Adipocyte (in vitro differentiated cells): ENCODE data around the gene DLX1.

Experiments
- DNase-seq: peaks from one replicate; pipeline ENCODE4 v3.0.0-alpha.2; 2015; ENCODE audit warnings: low read depth
- H3K27me3 ChIP-seq: replicated peaks from 2 replicates; pipeline ENCODE4 v1.7.0; 2013; ENCODE audit warnings: mild to moderate bottlenecking, low read length, moderate library complexity; ENCODE audit not compliant: control insufficient read depth, insufficient read depth
- H3K36me3 ChIP-seq: 2 replicates; pipeline ENCODE4 v1.7.0; 2013; ENCODE audit warnings: low read length, mild to moderate bottlenecking, moderate library complexity; ENCODE audit not compliant: control insufficient read depth, insufficient read depth, severe bottlenecking
- H3K4me1 ChIP-seq: 2 replicates; pipeline ENCODE4 v1.7.0; 2013; ENCODE audit warnings: mild to moderate bottlenecking, low read length, moderate library complexity; ENCODE audit not compliant: control insufficient read depth, insufficient read depth
- H3K4me3 ChIP-seq: 2 replicates; pipeline ENCODE4 v1.7.0; 2013; ENCODE audit warnings: mild to moderate bottlenecking, low read length, moderate library complexity
- H3K9ac ChIP-seq: 2 replicates; pipeline ENCODE4 v1.7.0; 2013; ENCODE audit warnings: mild to moderate bottlenecking, low read length, moderate library complexity
- H3K9me3 ChIP-seq: 2 replicates; pipeline ENCODE4 v1.7.0; 2013; ENCODE audit warnings: mild to moderate bottlenecking, low read length, moderate library complexity; ENCODE audit not compliant: control insufficient read depth

DLX1 gene

DNA sequence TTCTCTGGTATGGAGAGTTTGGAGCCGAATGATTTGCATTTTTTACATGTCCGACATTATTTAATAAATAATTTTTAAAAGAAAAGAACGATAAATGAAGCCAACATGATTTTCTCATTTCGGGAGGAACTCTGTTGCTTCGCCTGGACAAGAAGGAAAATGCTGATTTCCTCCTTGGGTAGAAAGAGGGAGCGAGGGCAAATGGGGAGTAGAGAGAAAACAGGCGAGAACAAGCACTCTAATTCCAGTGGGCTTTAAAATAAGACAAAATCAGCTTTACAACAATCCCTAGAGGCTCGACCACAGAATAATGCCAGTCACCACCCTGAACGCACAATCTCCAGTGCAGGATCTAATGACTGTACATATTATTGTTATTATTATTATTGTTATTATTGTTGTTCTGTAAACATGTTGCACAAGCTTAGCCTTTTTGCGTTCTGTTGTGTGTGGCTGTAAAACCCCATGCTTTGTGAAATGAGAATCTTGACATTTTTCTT, 3.7 kb downstream of the DLX1 start:
- Histone ChIP-seq H3K9me3 (peaks cover 3% of the 10 kb centered on the region), H3K27me3 (peaks cover 89% of the 10 kb centered on the region), H3K9ac (no peak overlapping the region), H3K4me3 (no peak overlapping the region), H3K4me1 (peaks cover 5% of the 10 kb centered on the region), H3K36me3 (no peaks in the 10 kb centered on the region)
- no peak for DNase-seq

DNA sequence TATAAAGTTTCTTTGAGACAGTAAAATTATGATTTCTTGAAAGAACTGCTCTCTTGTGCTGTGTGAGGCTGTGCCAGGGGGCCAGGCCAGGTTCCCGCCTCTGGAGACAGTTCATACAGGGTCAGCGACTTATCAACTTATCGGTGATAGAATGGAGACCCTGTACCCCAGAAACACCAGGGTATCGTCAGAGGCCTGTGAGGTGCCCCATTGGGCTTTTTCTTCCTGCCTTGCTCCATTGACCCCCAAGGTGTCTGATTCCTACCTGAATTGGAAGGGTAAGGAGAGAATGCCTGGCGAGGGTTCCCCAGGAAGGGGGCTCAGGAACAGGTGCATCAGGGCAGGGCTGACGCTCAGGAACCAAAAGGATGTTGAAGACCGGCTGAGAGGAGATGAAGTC, 4.3 kb downstream of the DLX1 start:
- Histone ChIP-seq H3K4me1 (peaks cover 5% of the 10 kb centered on the region), H3K4me3 (no peak overlapping the region), H3K9ac (no peak overlapping the region), H3K27me3 (peaks cover 85% of the 10 kb centered on the region), H3K9me3 (peaks cover 3% of the 10 kb centered on the region), H3K36me3 (no peaks in the 10 kb centered on the region)
- DNase-seq: no peak

DNA sequence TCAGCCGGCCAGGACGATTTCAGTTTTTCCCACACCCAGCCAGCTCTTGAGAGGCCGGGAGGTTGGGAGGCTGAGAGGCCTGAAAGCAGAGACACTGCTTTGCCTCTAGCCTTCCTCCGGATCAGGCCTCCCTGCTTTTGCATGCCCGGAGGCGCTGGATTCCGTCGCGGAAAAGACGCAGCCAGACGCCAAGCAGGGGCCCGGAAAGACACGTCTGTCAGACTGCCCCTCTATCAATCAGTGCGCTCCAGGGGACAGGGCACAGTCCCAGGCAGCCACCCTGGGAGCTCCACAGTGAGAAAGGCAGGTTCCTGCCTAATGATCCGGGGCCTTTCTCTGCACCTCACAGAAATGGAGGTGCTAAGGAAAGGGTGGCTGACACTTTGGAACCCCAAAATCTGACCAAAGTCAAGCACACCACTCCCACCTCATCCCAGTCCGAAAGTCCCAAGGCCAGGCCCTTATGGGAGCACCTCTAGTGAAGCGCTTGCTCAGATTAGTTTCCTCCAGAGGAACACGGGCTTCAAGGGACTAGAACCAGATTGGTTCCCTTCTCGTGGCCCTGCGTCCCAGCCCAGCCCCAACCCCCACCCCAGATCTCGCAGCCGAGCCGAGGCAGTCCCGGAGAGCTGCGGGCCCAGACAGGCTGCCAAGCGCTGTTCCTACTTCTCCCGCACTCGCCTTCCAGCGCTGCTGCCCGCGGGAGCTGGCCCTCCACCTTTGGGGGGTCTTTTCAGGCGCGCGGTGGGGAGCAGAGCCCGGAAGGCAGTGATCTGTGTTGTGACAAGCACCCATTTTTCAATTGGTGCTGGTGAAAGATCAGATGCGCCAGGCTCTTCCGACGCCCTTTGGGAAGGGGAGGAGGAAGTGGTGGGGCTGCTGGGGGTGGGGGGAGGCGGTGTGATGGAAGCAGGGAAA, 5.0 kb downstream of the DLX1 start:
- H3K27me3 ChIP-seq: peaks cover 85% of the 10 kb centered on the region
- no peak overlapping the region for H3K9ac ChIP-seq
- no peak for DNase-seq
- H3K36me3 ChIP-seq: no peaks in the 10 kb centered on the region
- no peak overlapping the region for H3K4me3 ChIP-seq
- peaks cover 3% of the 10 kb centered on the region for H3K9me3 ChIP-seq
- H3K4me1 ChIP-seq: peaks cover 9% of the 10 kb centered on the region

DNA sequence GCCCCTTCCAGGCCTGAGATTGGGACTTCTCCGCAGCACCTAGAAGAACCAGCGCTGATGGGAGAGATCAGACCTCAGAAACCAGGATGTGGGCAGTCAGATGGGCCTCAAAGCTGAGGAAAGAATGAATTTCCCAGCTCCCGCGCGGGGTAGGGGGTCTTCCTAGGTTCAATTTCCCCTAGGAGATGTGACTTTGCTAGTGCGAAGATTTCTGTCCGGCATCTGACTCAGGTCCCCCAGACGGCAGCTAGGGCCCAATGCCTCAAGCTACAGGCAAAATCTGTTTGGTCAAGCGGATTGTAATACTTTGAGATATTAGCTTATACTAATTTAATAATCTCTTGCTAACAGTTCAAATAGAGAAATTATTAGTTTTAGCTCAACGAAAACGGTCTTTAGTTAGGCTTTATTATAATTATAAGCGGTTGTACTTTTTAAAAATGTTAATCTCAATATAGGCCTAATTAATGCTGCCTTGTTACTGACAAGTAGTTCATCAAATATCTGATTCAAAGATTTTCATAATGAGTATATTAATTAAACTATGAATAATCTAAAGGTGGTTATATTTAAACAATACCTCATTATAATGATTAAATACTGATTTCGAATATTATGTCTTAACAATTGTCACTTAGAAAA, 5.8 kb downstream of the DLX1 start:
- no peak overlapping the region for H3K4me3 ChIP-seq
- H3K9ac ChIP-seq: no peak overlapping the region
- peaks cover 76% of the 10 kb centered on the region for H3K27me3 ChIP-seq
- DNase-seq: no peak
- peaks cover 10% of the 10 kb centered on the region for H3K4me1 ChIP-seq
- no peaks in the 10 kb centered on the region for H3K36me3 ChIP-seq
- peaks cover 3% of the 10 kb centered on the region for H3K9me3 ChIP-seq

DNA sequence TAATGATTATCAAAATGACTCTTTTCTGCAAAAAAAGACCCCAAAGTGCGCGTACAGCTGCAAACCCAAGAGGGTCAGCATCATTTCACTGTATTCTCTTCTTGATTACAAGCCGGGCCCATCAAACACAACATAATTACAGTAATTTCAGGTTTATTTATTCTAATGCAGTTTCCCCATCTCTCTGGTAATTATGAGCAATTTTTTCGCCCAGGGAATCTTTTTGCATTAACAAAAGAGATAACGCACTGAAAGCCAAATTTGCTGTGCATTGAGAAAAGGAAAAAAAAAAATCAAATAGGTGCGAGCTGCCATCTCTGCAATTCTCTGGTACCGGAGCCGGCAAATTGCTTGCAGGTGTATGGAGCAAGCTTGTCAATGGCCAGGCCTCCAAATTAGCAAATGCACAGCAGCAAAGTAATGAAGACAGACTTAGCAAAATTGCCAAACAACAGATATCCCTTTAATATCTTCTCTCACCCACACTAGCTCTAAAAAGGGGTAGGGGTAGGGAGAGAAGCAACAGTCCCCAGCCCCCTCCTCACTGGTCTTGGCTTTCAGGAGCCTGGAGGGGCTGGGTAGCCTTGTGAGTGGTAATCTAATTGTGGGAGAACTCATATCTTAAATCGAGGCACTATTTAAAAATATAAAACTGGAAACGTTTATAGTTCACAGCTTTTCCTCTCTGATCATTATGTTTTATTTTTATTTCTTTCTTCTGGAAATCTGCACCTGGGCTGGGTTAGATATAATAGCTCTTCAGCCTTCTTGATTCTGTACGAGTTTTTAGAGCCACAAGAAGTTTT, 6.7 kb downstream of the DLX1 start:
- H3K9ac ChIP-seq: no peak overlapping the region
- no peaks in the 10 kb centered on the region for H3K36me3 ChIP-seq
- no peak overlapping the region for H3K4me3 ChIP-seq
- H3K9me3 ChIP-seq: peaks cover 3% of the 10 kb centered on the region
- H3K4me1 ChIP-seq: peaks cover 17% of the 10 kb centered on the region
- H3K27me3 ChIP-seq: peaks cover 68% of the 10 kb centered on the region
- DNase-seq: no peak

DNA sequence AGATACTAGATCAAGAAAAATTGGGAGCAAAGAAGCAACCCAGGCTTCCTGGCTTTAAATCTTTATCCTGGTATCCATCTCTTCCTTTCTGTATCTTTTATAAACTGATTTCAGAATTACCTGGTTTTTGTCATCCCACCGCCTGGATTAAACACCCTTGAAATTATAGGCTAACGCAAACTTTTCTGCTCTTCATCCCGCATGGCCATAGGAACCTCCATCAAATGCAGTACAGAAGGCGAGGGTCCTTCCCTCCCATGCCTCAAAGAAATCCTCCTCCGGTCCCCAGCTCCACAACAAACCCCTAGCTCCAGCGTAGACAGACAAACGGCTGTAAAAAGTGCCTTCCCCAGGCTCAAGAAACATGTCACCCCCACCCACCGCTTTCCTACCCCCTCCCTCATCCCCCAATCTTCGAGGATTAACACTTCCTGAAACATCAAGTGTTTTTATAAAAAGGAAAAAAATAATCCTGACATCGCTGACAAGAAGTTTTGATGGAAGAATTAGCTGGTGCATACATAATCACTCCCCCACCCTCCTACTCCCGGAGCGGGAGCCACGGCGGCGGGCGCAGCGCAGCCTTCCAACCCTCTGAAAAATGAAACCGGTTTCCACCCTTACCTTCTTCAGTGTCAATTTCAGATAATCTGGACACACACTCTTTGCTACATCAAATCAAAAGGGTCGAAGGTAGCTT, 7.6 kb downstream of the DLX1 start:
- DNase-seq: no peak
- no peak overlapping the region for H3K9ac ChIP-seq
- peaks cover 26% of the 10 kb centered on the region for H3K4me1 ChIP-seq
- peaks cover 59% of the 10 kb centered on the region for H3K27me3 ChIP-seq
- H3K9me3 ChIP-seq: peaks cover under 1% of the 10 kb centered on the region
- no peaks in the 10 kb centered on the region for H3K36me3 ChIP-seq
- H3K4me3 ChIP-seq: no peak overlapping the region

DNA sequence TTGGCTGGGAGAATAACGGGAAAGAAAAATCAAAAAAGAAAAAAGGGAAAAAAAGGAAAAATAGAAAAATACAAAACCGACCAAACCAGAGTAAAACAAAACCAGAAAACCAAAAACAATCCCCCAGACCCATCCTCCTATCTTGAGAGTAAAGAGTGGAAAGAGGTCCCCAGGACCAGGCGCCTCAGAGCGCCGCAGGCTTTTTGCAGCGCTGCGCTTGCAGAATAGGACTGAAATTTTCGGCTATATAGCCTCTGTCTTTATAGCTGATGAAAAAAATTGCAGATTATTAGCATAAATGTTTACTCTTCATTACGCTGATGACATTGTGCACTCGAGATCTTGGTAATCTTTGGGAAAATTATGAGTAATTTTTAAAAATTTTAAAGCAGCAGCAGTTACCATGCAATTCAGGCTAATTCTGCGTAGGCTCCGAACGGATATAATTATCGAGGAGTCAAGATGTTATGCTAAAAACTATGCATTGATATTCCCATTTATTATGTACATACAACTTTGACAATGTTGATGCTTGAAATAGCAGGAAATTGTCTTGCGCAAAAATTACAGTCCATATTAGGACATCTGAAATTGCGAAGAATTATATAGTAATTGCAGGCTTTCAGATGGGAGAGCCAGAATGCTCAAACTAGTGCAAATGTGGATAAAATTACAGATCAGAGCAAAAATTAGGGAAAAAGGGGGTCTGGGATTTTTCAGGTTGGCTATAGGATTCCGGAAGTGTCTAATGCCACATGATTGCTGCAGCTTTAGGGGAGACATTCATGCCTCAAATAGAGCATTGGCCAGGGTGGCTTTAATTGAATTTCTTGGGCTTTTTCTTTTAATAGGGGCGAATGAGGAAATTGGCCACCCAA, 8.3 kb downstream of the DLX1 start:
- DNase-seq: peak; percentile 38
- H3K9ac ChIP-seq: no peak overlapping the region
- H3K4me1 ChIP-seq: peaks cover 34% of the 10 kb centered on the region
- no peaks in the 10 kb centered on the region for H3K9me3 ChIP-seq
- H3K36me3 ChIP-seq: no peaks in the 10 kb centered on the region
- peaks cover 51% of the 10 kb centered on the region for H3K27me3 ChIP-seq
- no peak overlapping the region for H3K4me3 ChIP-seq

DNA sequence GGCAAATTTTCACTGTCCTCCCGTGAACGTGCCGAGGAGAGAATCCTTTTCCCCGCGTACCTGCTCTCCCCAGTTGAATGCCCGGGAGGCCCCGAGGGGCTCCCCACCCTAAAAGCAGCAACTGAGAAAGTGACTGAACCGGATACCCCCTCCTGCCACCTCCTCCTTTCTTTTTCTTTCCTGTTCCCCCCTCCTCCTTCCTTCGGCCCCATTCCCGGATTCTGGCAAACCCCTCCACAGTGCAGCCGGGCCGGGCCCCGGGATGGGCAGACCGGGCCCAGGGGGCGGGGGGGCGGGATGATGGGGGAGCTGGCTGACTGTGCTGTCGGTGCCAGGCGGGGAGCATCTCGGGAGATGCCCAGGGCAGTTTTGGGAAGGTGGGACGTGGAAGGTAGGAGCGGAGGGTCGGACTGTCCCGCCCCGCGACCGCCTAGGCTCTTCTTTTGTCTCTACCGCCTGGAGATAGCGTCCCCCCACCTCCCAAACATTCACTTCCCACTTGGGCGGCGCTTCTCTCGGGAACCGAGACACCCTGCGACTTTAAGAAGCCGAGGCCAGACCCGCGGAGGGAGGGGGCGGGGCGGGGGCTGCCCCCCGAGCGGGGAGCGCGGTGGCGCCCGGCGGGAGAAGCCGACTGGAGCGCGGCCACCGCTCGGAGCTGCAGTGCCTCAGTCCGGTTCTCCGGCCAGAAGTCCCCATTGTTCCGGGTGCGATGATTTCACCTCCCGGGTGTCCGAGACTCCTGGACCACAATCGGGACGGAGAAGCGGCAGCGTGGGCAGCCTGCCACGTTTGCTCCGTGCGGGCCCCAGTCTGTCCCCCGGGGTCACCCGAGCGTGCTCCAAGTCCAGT, 9.2 kb downstream of the DLX1 start:
- DNase-seq: peak; percentile 71
- peaks cover 40% of the 10 kb centered on the region for H3K4me1 ChIP-seq
- no peaks in the 10 kb centered on the region for H3K9me3 ChIP-seq
- peak overlapping the region; percentile 66 for H3K9ac ChIP-seq
- H3K4me3 ChIP-seq: peak overlapping the region; percentile 82
- H3K36me3 ChIP-seq: no peaks in the 10 kb centered on the region
- peaks cover 43% of the 10 kb centered on the region for H3K27me3 ChIP-seq

DNA sequence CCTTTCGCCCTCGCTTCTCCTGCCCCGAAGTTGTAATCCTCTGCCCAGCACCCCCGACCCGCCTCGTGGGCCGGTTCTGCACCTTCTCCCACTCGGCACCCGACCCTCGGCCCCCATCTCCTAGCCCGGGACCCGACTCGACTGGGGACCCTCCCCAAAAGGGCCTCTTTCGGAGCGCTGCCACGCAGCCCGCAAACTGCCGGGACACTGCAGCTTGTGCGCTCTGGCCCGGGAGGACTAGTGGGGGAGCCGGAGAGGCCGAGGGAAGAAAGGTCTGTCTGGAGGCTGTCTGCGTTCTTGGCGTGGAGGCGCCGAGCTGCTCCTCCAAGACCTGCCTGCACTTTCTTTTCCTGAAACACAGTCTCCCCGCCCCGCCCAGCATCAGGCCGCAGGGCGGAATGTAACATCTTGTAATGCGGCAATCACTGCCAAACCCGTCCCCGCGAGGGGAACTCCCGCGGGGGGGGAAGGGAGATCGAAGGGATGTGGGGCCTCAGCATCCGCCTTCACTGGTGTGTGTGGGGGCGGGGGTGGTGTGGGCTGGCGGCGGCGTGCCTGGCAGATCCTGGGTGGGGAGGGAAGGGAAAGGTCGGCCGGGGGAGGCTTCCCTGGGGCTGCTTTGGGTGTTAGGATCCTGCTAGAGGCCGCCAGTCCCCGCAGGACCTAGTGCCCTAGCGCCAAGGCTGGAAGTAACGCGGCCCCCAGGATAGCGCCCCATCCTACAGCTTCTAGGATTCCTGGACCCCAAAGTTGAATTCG, 10.0 kb downstream of the DLX1 start:
- Histone ChIP-seq H3K9ac (peak overlapping the region; percentile 66), H3K9me3 (no peaks in the 10 kb centered on the region), H3K27me3 (peaks cover 34% of the 10 kb centered on the region), H3K4me3 (peak overlapping the region; percentile 82), H3K36me3 (no peaks in the 10 kb centered on the region), H3K4me1 (peaks cover 44% of the 10 kb centered on the region)
- DNase-seq: peak; percentile 97
